Measurements from ENCODE around the gene FBXO41.

Gene FBXO41

DNA sequence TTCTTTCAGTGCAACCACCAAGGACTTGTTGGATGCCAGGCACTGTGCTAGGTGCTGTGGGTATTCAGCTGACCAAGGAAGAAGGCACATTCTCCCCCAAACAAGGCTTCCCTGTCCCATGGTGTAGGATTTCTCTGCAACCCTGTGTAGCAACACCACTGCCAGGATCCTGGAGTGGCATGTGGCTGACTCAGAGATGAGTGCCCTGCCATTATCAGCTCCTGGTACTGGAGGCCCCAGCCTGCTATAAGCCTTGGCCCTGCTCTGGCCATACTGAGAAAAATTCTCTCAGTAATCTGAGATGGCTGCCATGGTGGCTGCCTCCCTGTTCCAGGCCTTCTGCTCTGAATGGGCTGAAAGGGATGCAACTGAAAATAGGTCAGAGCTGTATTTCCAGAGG lies 66.0 kb downstream of the FBXO41 start:
- Histone ChIP-seq H3K4me1 (ENCODE audit: insufficient read depth, insufficient read length) (peaks cover under 1% of the 10 kb centered on the region), H3K36me3 (ENCODE audit: insufficient read depth, insufficient read length, low read length) (peaks cover 44% of the 10 kb centered on the region), H3K4me3 (ENCODE audit: insufficient read length, low read depth) (no peak overlapping the region), H3K27me3 (ENCODE audit: insufficient read depth, insufficient read length) (no peaks in the 10 kb centered on the region), H3K9me3 (ENCODE audit: insufficient read depth, low read length) (no peaks in the 10 kb centered on the region), H3K9ac (ENCODE audit: insufficient read length, low read depth) (no peak overlapping the region)
- no peak for DNase-seq (ENCODE audit: low read depth, low spot score)
- TF ChIP-seq SUZ12 (IDR thresholded peaks at IDR 0.05; ENCODE audit: extremely low read depth, insufficient read depth, insufficient read length) (no peak), YY1 (IDR thresholded peaks at IDR 0.05; ENCODE audit: insufficient read depth, insufficient read length) (no peak), ZNF274 (IDR thresholded peaks at IDR 0.05; ENCODE audit: low read depth, low read length) (no peak)

DNA sequence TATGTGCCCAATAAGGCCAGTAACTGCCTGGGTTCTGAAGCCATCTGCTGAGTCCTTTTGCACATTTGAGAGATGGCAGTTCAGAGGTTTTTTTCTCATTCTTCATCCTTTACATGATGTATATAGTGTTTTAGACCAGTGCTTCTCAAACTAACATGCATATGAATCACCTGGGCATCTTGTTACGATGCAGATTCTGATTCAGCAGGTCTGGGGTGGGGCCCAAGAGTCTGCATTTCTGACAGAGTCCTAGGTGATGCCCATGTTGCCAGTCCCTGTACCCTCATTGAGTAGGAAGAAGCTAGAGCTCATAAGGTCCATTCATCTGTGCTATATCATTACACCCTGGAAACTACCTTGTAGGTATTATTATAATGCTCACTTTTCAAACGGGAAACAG lies 66.5 kb downstream of the FBXO41 start:
- TF ChIP-seq ZNF274 (IDR thresholded peaks at IDR 0.05; ENCODE audit: low read depth, low read length) = no peak
- no peak for TF ChIP-seq YY1 (IDR thresholded peaks at IDR 0.05; ENCODE audit: insufficient read depth, insufficient read length)
- TF ChIP-seq SUZ12 (IDR thresholded peaks at IDR 0.05; ENCODE audit: extremely low read depth, insufficient read depth, insufficient read length) = no peak
- Histone ChIP-seq H3K36me3 (ENCODE audit: insufficient read depth, insufficient read length, low read length) (peaks cover 39% of the 10 kb centered on the region), H3K9ac (ENCODE audit: insufficient read length, low read depth) (no peak overlapping the region), H3K4me1 (ENCODE audit: insufficient read depth, insufficient read length) (peaks cover 3% of the 10 kb centered on the region), H3K27me3 (ENCODE audit: insufficient read depth, insufficient read length) (no peaks in the 10 kb centered on the region), H3K9me3 (ENCODE audit: insufficient read depth, low read length) (no peaks in the 10 kb centered on the region), H3K4me3 (ENCODE audit: insufficient read length, low read depth) (no peak overlapping the region)
- no peak for DNase-seq (ENCODE audit: low read depth, low spot score)

DNA sequence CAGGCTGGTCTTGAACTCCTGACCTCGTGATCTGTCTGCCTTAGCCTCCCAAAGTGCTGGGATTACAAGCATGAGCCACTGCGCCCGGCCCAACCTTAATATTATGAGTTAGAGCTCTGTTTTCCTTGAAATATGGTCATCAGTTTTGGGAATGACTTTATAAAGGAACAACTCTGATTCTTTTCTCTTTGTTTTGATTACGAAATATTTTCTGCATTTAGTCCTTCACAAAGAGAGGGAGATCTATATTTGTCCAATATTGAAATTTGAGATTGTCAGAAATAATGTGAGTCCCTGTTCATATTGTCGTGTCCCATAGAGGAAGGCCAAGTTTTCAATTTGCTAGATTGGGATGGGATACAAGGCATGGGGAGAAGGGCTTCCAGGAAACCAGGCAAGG lies 67.1 kb downstream of the FBXO41 start:
- H3K36me3 ChIP-seq (ENCODE audit: insufficient read depth, insufficient read length, low read length) = peaks cover 33% of the 10 kb centered on the region
- no peaks in the 10 kb centered on the region for H3K9me3 ChIP-seq (ENCODE audit: insufficient read depth, low read length)
- no peak overlapping the region for H3K4me3 ChIP-seq (ENCODE audit: insufficient read length, low read depth)
- no peak for DNase-seq (ENCODE audit: low read depth, low spot score)
- H3K27me3 ChIP-seq (ENCODE audit: insufficient read depth, insufficient read length) = no peaks in the 10 kb centered on the region
- H3K4me1 ChIP-seq (ENCODE audit: insufficient read depth, insufficient read length) = peaks cover 3% of the 10 kb centered on the region
- no peak for TF ChIP-seq SUZ12 (IDR thresholded peaks at IDR 0.05; ENCODE audit: extremely low read depth, insufficient read depth, insufficient read length)
- TF ChIP-seq YY1 (IDR thresholded peaks at IDR 0.05; ENCODE audit: insufficient read depth, insufficient read length) = no peak
- TF ChIP-seq ZNF274 (IDR thresholded peaks at IDR 0.05; ENCODE audit: low read depth, low read length) = no peak
- H3K9ac ChIP-seq (ENCODE audit: insufficient read length, low read depth) = no peak overlapping the region

DNA sequence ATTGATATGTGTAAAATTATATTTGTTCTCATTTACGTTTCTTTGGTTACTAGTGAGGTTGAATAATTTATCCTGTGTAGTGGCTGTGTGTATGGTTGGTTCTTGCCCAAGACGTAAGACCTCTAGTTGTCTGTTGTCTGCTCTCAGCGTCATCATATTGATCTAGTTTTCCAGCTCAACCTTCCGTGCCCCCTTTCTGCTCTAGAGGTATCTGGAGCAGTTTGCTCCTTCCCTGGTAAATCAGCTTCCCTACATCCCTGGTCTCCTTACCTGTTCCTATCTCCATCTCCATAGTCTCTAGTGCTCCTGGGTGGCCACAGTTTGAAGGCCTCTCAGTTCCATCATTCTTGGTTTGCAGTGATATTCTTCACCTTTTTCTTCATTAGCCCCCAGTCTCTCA lies 69.0 kb downstream of the FBXO41 start:
- TF ChIP-seq ZNF274 (IDR thresholded peaks at IDR 0.05; ENCODE audit: low read depth, low read length) (no peak), SUZ12 (IDR thresholded peaks at IDR 0.05; ENCODE audit: extremely low read depth, insufficient read depth, insufficient read length) (no peak)
- Histone ChIP-seq H3K9me3 (ENCODE audit: insufficient read depth, low read length) (no peaks in the 10 kb centered on the region), H3K9ac (ENCODE audit: insufficient read length, low read depth) (no peak overlapping the region), H3K27me3 (ENCODE audit: insufficient read depth, insufficient read length) (no peaks in the 10 kb centered on the region), H3K36me3 (ENCODE audit: insufficient read depth, insufficient read length, low read length) (peaks cover 16% of the 10 kb centered on the region), H3K4me1 (ENCODE audit: insufficient read depth, insufficient read length) (peaks cover 3% of the 10 kb centered on the region), H3K4me3 (ENCODE audit: insufficient read length, low read depth) (no peak overlapping the region)
- no peak for DNase-seq (ENCODE audit: low read depth, low spot score)

DNA sequence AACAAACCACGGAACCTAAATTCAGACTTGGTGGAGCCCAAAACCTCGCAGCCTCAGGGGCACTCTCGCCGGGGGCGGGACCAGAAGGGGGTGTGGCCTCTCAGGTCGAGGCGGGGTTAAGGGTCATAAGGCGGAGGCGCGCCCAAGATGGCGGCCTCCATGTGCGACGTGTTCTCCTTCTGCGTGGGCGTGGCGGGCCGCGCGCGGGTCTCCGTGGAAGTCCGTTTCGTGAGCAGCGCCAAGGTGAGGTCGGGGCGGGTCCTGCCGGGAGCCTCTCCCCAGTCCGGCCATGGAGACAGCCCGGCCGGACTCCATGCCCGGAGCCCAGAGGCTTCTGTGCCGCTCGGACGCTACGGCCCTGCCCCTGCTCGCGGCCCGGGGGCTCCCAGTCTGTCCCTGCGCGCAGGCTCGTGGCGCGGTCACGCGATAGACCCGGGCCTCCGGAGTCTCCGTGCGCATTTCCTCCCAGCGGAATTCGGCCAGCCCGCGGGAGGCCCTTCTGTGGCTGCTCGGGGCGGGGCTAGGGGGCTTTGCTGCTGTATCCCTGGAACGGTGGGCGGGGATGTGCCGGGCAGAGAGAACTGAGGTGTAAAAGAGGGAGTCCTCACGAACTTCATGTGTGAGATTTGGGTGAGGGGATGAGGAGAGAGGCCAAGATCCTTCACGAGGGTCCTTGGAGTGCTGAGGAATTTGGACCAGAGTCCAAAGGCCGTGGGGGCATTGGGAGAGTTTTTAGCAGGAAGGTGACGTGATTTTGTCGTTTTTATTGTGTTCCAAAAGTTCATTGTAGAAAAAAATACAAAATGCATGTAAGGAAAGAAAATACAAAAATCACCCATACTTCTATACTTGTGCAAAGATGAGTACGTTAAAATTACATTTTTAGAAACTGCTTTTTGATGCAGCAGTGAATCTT lies 69.9 kb downstream of the FBXO41 start, which contains the start of gene SMYD5:
TSS of gene SMYD5 (plus strand) at position 126 of the 916 bp plus-strand sequence. CDS start at position 148, 22 bp downstream.
- peaks cover 8% of the 10 kb centered on the region for H3K36me3 ChIP-seq (ENCODE audit: insufficient read depth, insufficient read length, low read length)
- H3K27me3 ChIP-seq (ENCODE audit: insufficient read depth, insufficient read length) = no peaks in the 10 kb centered on the region
- peak within 1 kb of the TSS; percentile 92 for H3K4me3 ChIP-seq (ENCODE audit: insufficient read length, low read depth)
- H3K9ac ChIP-seq (ENCODE audit: insufficient read length, low read depth) = peak within 1 kb of the TSS; percentile 90
- peaks cover 3% of the 10 kb centered on the region for H3K4me1 ChIP-seq (ENCODE audit: insufficient read depth, insufficient read length)
- peak; percentile 78 for DNase-seq (ENCODE audit: low read depth, low spot score)
- no peaks in the 10 kb centered on the region for H3K9me3 ChIP-seq (ENCODE audit: insufficient read depth, low read length)
- TF ChIP-seq ZNF274 (IDR thresholded peaks at IDR 0.05; ENCODE audit: low read depth, low read length) (no peak), YY1 (IDR thresholded peaks at IDR 0.05; ENCODE audit: insufficient read depth, insufficient read length) (peak; percentile 84), SUZ12 (IDR thresholded peaks at IDR 0.05; ENCODE audit: extremely low read depth, insufficient read depth, insufficient read length) (no peak)

DNA sequence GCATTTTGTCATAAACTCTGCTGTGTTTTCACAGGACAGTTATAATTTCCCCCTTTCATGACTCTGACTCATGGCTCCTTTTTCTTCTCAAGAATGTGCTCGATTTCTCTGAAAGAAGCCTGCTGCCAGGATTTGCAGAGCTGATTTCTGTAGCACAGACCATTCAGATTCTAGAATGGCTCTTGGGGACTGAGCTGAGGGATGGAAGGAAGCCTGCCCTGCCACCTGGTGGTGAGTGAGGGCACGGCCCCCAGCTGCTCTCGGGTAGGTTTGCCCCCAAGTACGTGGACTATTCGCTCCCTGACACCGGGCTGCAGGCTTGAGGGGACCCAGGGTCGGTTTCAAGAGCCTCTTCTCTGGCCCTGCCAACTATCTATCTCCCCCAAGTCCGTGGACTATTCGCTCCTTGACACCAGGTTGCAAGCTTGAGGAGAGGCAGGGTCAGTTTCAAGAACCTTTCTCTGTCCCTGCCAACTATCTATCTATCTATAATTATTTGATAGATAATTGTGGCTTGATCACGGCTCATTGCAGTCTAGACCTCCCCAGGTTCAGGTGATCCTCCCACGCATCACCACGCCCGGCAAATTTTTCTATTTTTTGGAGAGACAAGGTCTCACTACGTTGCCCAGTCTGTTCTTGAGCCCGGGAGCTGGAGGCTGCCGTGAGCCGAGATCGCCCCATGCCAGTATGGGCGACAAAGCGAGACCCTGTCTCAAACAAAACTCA lies 71.7 kb downstream of the FBXO41 start:
- Histone ChIP-seq H3K9me3 (ENCODE audit: insufficient read depth, low read length) (no peaks in the 10 kb centered on the region), H3K4me3 (ENCODE audit: insufficient read length, low read depth) (no peak overlapping the region), H3K4me1 (ENCODE audit: insufficient read depth, insufficient read length) (peaks cover 3% of the 10 kb centered on the region), H3K36me3 (ENCODE audit: insufficient read depth, insufficient read length, low read length) (no peaks in the 10 kb centered on the region), H3K27me3 (ENCODE audit: insufficient read depth, insufficient read length) (no peaks in the 10 kb centered on the region), H3K9ac (ENCODE audit: insufficient read length, low read depth) (no peak overlapping the region)
- peak; percentile 72 for DNase-seq (ENCODE audit: low read depth, low spot score)
- TF ChIP-seq YY1 (IDR thresholded peaks at IDR 0.05; ENCODE audit: insufficient read depth, insufficient read length) (no peak), SUZ12 (IDR thresholded peaks at IDR 0.05; ENCODE audit: extremely low read depth, insufficient read depth, insufficient read length) (no peak), ZNF274 (IDR thresholded peaks at IDR 0.05; ENCODE audit: low read depth, low read length) (no peak)

DNA sequence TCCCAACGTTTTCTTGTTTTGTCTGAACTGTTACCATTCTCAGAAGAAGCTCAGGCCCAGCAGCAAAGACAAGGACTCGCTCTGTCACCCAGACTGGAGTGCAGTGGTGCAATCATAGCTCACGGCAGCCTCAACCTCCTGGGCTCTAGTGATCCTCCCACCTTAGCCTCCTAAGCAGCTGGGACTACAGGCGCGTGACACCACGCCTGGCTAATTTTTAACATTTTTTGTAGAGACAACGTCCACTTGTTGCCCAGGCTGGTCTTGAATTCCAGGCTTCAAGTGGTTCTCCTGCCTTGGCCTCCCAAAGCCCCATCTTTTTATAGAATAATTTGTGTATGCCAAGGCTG lies 72.2 kb downstream of the FBXO41 start:
- peaks cover 3% of the 10 kb centered on the region for H3K4me1 ChIP-seq (ENCODE audit: insufficient read depth, insufficient read length)
- no peaks in the 10 kb centered on the region for H3K9me3 ChIP-seq (ENCODE audit: insufficient read depth, low read length)
- no peak overlapping the region for H3K9ac ChIP-seq (ENCODE audit: insufficient read length, low read depth)
- H3K36me3 ChIP-seq (ENCODE audit: insufficient read depth, insufficient read length, low read length) = no peaks in the 10 kb centered on the region
- TF ChIP-seq ZNF274 (IDR thresholded peaks at IDR 0.05; ENCODE audit: low read depth, low read length) (no peak), YY1 (IDR thresholded peaks at IDR 0.05; ENCODE audit: insufficient read depth, insufficient read length) (no peak), SUZ12 (IDR thresholded peaks at IDR 0.05; ENCODE audit: extremely low read depth, insufficient read depth, insufficient read length) (no peak)
- no peak for DNase-seq (ENCODE audit: low read depth, low spot score)
- H3K4me3 ChIP-seq (ENCODE audit: insufficient read length, low read depth) = no peak overlapping the region
- no peaks in the 10 kb centered on the region for H3K27me3 ChIP-seq (ENCODE audit: insufficient read depth, insufficient read length)

Data from NT2/D1 (cell line).